BLaER1 treated with 17β-estradiol and CSF1 and Interleukin-3, amounts not matched to agents 10 nM and 100 nM (cell line): ENCODE results near the gene RIC8A.
"Not testable (repeated sequence)": the region's sequence is repeated elsewhere in the genome, so short reads cannot be mapped to it uniquely, and the experiment has no call there.

Source experiments
- H3K27ac ChIP-seq, 11 experiments: shearing (Covaris generic); formaldehyde crosslinking; 2 replicates each; pipeline ENCODE4 v1.8.1; 2022
- H3K27me3 ChIP-seq, 11 experiments: shearing (Covaris generic); formaldehyde crosslinking; 2 replicates each; pipeline ENCODE4 v1.8.1; 2022
- H3K36me3 ChIP-seq, 11 experiments: shearing (Covaris generic); formaldehyde crosslinking; 2 replicates each; pipeline ENCODE4 v1.8.1; 2022
- H3K4me1 ChIP-seq, 10 experiments: shearing (Covaris generic); formaldehyde crosslinking; 2 replicates each; pipeline ENCODE4 v1.8.1; 2022
- H3K4me2 ChIP-seq, 11 experiments: shearing (Covaris generic); formaldehyde crosslinking; 2 replicates each; pipeline ENCODE4 v1.8.1; 2022
- H3K4me3 ChIP-seq, 10 experiments: shearing (Covaris generic); formaldehyde crosslinking; 2 replicates each; pipeline ENCODE4 v1.8.1; 2022
- H3K9ac ChIP-seq, 11 experiments: shearing (Covaris generic); formaldehyde crosslinking; 2 replicates each; pipeline ENCODE4 v1.8.1; 2022
- H3K9me3 ChIP-seq, 11 experiments: shearing (Covaris generic); formaldehyde crosslinking; replicated peaks in 1 of 11; 2 replicates each; pipeline ENCODE4 v1.8.1; 2022
- H4K20me1 ChIP-seq, 11 experiments: shearing (Covaris generic); formaldehyde crosslinking; 2 replicates each; pipeline ENCODE4 v1.8.1; 2022
- Cebpa-rat ChIP-seq, 11 experiments: shearing (Covaris generic); IDR thresholded peaks; 2 replicates each; pipeline ENCODE4 v1.8.1; 2022

RIC8A gene

GRCh38 chr11:207208-207862, at the start of gene RIC8A, which contains the start of gene BET1L:
TSS of gene RIC8A (plus strand) at chr11:207708. CDS start at chr11:208855, 1,147 bp downstream.
TSS of gene BET1L (minus strand) at chr11:207399. CDS start at chr11:207321, 78 bp downstream.
- H3K27ac ChIP-seq, result peak within 1 kb of the TSS; percentile 91 to 100 (median 98)
- peaks cover 58 to 70% (median 64%) of the 10 kb centered on the region in 11 experiments for H3K36me3 ChIP-seq
- peaks cover 60 to 82% (median 77%) of the 10 kb centered on the region in 11 experiments; a peak in 20 of 22 replicates for H4K20me1 ChIP-seq
- peak within 1 kb of the TSS; percentile 91 to 99 (median 98) for H3K9ac ChIP-seq
- peak in 2 of 11 experiments; percentile 32 to 62; a peak in 2 of 22 replicates for TF ChIP-seq Cebpa-rat (IDR thresholded peaks at IDR 0.05)
- H3K4me3 ChIP-seq, result peak within 1 kb of the TSS; percentile 92 to 100 (median 95)
- no peaks in the 10 kb centered on the region for H3K9me3 ChIP-seq
- peaks cover 40 to 69% (median 64%) of the 10 kb centered on the region in 10 experiments for H3K4me1 ChIP-seq
- no peaks in the 10 kb centered on the region for H3K27me3 ChIP-seq
- H3K4me2 ChIP-seq, result peak within 1 kb of the TSS; percentile 95 to 100 (median 99)

- H3K9ac ChIP-seq, H4K20me1 ChIP-seq, H3K9me3 ChIP-seq, H3K27me3 ChIP-seq, H3K4me1 ChIP-seq, H3K4me3 ChIP-seq, H3K27ac ChIP-seq, H3K4me2 ChIP-seq, H3K36me3 ChIP-seq: not testable (repeated sequence)
Observed at GRCh38 chr11:180242-180641, 27.3 kb upstream of the RIC8A start.

GRCh38 chr11:189200-189783, 18.2 kb upstream of the RIC8A start:
- not testable (repeated sequence) for H3K36me3 ChIP-seq, H3K4me3 ChIP-seq, H3K27me3 ChIP-seq, H3K9ac ChIP-seq, H3K27ac ChIP-seq, H4K20me1 ChIP-seq, H3K4me2 ChIP-seq, H3K9me3 ChIP-seq
- H3K4me1 ChIP-seq, result peaks cover 3 to 13% (median 7%) of the 10 kb centered on the region in 10 experiments; a peak in 13 of 20 replicates

- H4K20me1 ChIP-seq, H3K4me2 ChIP-seq, H3K27ac ChIP-seq, H3K9ac ChIP-seq, H3K4me3 ChIP-seq, H3K36me3 ChIP-seq, H3K27me3 ChIP-seq, H3K9me3 ChIP-seq: not testable (repeated sequence)
- H3K4me1 ChIP-seq, result peaks cover 3 to 13% (median 7%) of the 10 kb centered on the region in 10 experiments; a peak in 13 of 20 replicates
Observed at GRCh38 chr11:189843-190311, 17.6 kb upstream of the RIC8A start.

- H3K4me3 ChIP-seq, H4K20me1 ChIP-seq, H3K36me3 ChIP-seq, H3K27me3 ChIP-seq, H3K9me3 ChIP-seq, H3K9ac ChIP-seq: not testable (repeated sequence)
- peak overlapping the region in 7 of 11 experiments; percentile 14 to 61 (median 35); a peak in 10 of 22 replicates for H3K27ac ChIP-seq
- H3K4me1 ChIP-seq, result peaks cover 3 to 13% (median 7%) of the 10 kb centered on the region in 10 experiments; a peak in 13 of 20 replicates
- peak overlapping the region in 1 of 11 experiments; percentile 17; a peak in 1 of 22 replicates for H3K4me2 ChIP-seq
Observed at GRCh38 chr11:190546-190945, 17.0 kb upstream of the RIC8A start.

GRCh38 chr11:191490-192478, 15.7 kb upstream of the RIC8A start:
- peak overlapping the region in 9 of 11 experiments; percentile 56 to 80 (median 73); a peak in 17 of 22 replicates for H3K27ac ChIP-seq
- peak overlapping the region; percentile 32 to 65 (median 60); a peak in 17 of 22 replicates for H3K4me2 ChIP-seq
- H3K27me3 ChIP-seq, result not testable (repeated sequence)

GRCh38 chr11:192674-193128, 14.8 kb upstream of the RIC8A start, which contains the start of gene SCGB1C1:
TSS of gene SCGB1C1 (plus strand) at chr11:193078. CDS start at chr11:193100, 22 bp downstream.
- not testable (repeated sequence) for H3K27me3 ChIP-seq, H3K4me3 ChIP-seq, H3K9me3 ChIP-seq, H3K36me3 ChIP-seq
- H3K4me1 ChIP-seq, result peaks cover 3 to 13% (median 7%) of the 10 kb centered on the region in 10 experiments; a peak in 13 of 20 replicates
- H3K27ac ChIP-seq, result peak within 1 kb of the TSS in 9 of 11 experiments; percentile 56 to 80 (median 73); a peak in 17 of 22 replicates
- H3K9ac ChIP-seq, result peak within 1 kb of the TSS in 5 of 11 experiments; percentile 46 to 64 (median 52); a peak in 6 of 22 replicates
- H3K4me2 ChIP-seq, result peak within 1 kb of the TSS; percentile 18 to 65 (median 60); a peak in 14 of 22 replicates
- H4K20me1 ChIP-seq, result peaks cover 0 to 11% (median 0%) of the 10 kb centered on the region in 11 experiments; a peak in 2 of 22 replicates

More at GRCh38 chr11:191490-192478, 15.7 kb upstream of the RIC8A start:
- H3K9me3 ChIP-seq, H4K20me1 ChIP-seq, H3K4me3 ChIP-seq, H3K36me3 ChIP-seq: not testable (repeated sequence)
- peak overlapping the region in 5 of 11 experiments; percentile 46 to 64 (median 52); a peak in 6 of 22 replicates for H3K9ac ChIP-seq
- H3K4me1 ChIP-seq, result peaks cover 3 to 13% (median 7%) of the 10 kb centered on the region in 10 experiments; a peak in 13 of 20 replicates

GRCh38 chr11:193481-193880, 14.0 kb upstream of the RIC8A start:
- H3K4me2 ChIP-seq, H3K9ac ChIP-seq, H3K36me3 ChIP-seq, H3K9me3 ChIP-seq, H3K27me3 ChIP-seq, H3K27ac ChIP-seq, H3K4me3 ChIP-seq: not testable (repeated sequence)
- peaks cover 3 to 13% (median 7%) of the 10 kb centered on the region in 10 experiments; a peak in 13 of 20 replicates for H3K4me1 ChIP-seq
- H4K20me1 ChIP-seq, result peaks cover 0 to 19% (median 0%) of the 10 kb centered on the region in 11 experiments; a peak in 4 of 22 replicates
